BE2C (cell line): ENCODE data around the gene DOK1.

Experiments
- DNase-seq: peaks from one replicate; pipeline ENCODE4 v3.0.0-alpha.2; 2020
- H3K27me3 ChIP-seq: fragments of 250-450 bp; sonication (Bioruptor Pico); 2 replicates; pipeline ENCODE4 v1.5.1; 2020; ENCODE audit warnings: mild to moderate bottlenecking
- H3K36me3 ChIP-seq: fragments of 250-450 bp; sonication (Bioruptor Pico); 2 replicates; pipeline ENCODE4 v1.5.1; 2020; ENCODE audit warnings: mild to moderate bottlenecking
- H3K4me1 ChIP-seq: fragments of 250-450 bp; sonication (Bioruptor Pico); 2 replicates; pipeline ENCODE4 v1.5.1; 2020
- H3K4me3 ChIP-seq: 2 replicates; pipeline ENCODE4 v1.5.1; 2011; ENCODE audit warnings: low read depth, low read length
- H3K9me3 ChIP-seq: fragments of 250-450 bp; sonication (Bioruptor Pico); 2 replicates; pipeline ENCODE4 v1.5.1; 2020
- CTCF ChIP-seq: IDR thresholded peaks from 2 replicates; pipeline ENCODE4 v1.5.1; 2012; ENCODE audit warnings: mild to moderate bottlenecking, low read depth, low read length

DOK1 gene

GRCh38 chr2:74525717-74526648 is 28.5 kb upstream of the DOK1 start, which contains the start of gene DQX1:
TSS of gene DQX1 (minus strand) at chr2:74526231. CDS start at chr2:74525729, 502 bp downstream.
- no peaks in the 10 kb centered on the region for H3K9me3 ChIP-seq
- TF ChIP-seq CTCF, result no peak
- peaks cover 26% of the 10 kb centered on the region for H3K36me3 ChIP-seq
- DNase-seq, result no peak
- no peaks in the 10 kb centered on the region for H3K27me3 ChIP-seq
- H3K4me3 ChIP-seq, result no peak within 1 kb of the TSS
- no peaks in the 10 kb centered on the region for H3K4me1 ChIP-seq

- no peak for TF ChIP-seq CTCF
These were observed 27.8 kb upstream of the DOK1 start for GRCh38 chr2:74526649-74527230.

GRCh38 chr2:74527741-74528140 is 26.8 kb upstream of the DOK1 start:
- no peak for DNase-seq
- no peaks in the 10 kb centered on the region for H3K9me3 ChIP-seq
- TF ChIP-seq CTCF, result no peak
- H3K4me1 ChIP-seq, result no peaks in the 10 kb centered on the region
- H3K27me3 ChIP-seq, result no peaks in the 10 kb centered on the region
- H3K36me3 ChIP-seq, result peaks cover 30% of the 10 kb centered on the region
- H3K4me3 ChIP-seq, result no peak overlapping the region

More at GRCh38 chr2:74526649-74527230, 27.8 kb upstream of the DOK1 start:
- Histone ChIP-seq H3K4me3 (no peak overlapping the region), H3K4me1 (no peaks in the 10 kb centered on the region), H3K9me3 (no peaks in the 10 kb centered on the region), H3K27me3 (no peaks in the 10 kb centered on the region), H3K36me3 (peaks cover 26% of the 10 kb centered on the region)
- DNase-seq, result no peak

- Histone ChIP-seq H3K27me3 (no peaks in the 10 kb centered on the region), H3K4me3 (peak overlapping the region; percentile 87), H3K4me1 (no peaks in the 10 kb centered on the region), H3K36me3 (peaks cover 31% of the 10 kb centered on the region), H3K9me3 (no peaks in the 10 kb centered on the region)
- DNase-seq, result no peak
- TF ChIP-seq CTCF, result no peak
These were observed 25.7 kb upstream of the DOK1 start for GRCh38 chr2:74528600-74529356.

GRCh38 chr2:74529357-74530238 is 24.9 kb upstream of the DOK1 start, which contains the start of the genes AUP1 and HTRA2:
TSS of gene AUP1 (minus strand) at chr2:74529706. CDS start at chr2:74529629, 77 bp downstream.
TSS of gene HTRA2 (plus strand) at chr2:74529933. CDS start at chr2:74530007, 74 bp downstream.
- DNase-seq, result peak; percentile 94
- H3K9me3 ChIP-seq, result no peaks in the 10 kb centered on the region
- no peak for TF ChIP-seq CTCF
- peak within 1 kb of the TSS; percentile 87 for H3K4me3 ChIP-seq
- H3K4me1 ChIP-seq, result no peaks in the 10 kb centered on the region
- peaks cover 31% of the 10 kb centered on the region for H3K36me3 ChIP-seq
- no peaks in the 10 kb centered on the region for H3K27me3 ChIP-seq
